Measurements from ENCODE around the gene CAPZA3.
"Not testable (repeated sequence)": the region's sequence is repeated elsewhere in the genome, so short reads cannot be mapped to it uniquely, and the experiment has no call there.

CAPZA3 gene

GRCh38 chr12:18754124-18754707 lies 16.3 kb downstream of the CAPZA3 start:
- DNase-seq (ENCODE audit: low spot score): no peak

- DNase-seq (ENCODE audit: low spot score): no peak
These were observed 17.4 kb downstream of the CAPZA3 start for GRCh38 chr12:18755341-18755740.

DNA sequence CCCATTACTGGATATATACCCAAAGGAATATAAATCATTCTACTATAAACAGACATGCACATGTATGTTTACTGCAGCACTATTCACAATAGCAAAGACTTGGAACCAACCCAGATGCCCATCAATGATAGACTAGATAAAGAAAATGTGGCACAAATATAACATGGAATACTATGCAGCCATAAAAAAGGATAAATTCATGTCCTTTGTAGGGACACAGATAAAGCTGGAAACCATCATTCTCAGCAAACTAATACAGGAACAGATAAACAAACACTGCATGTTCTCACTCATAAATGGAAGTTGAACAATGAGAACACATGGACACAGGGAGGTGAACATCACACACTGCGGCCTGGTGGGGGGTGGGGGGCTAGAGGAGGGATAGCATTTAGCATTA lies 28.6 kb downstream of the CAPZA3 start:
- not testable (repeated sequence) for DNase-seq (ENCODE audit: low spot score)

DNA sequence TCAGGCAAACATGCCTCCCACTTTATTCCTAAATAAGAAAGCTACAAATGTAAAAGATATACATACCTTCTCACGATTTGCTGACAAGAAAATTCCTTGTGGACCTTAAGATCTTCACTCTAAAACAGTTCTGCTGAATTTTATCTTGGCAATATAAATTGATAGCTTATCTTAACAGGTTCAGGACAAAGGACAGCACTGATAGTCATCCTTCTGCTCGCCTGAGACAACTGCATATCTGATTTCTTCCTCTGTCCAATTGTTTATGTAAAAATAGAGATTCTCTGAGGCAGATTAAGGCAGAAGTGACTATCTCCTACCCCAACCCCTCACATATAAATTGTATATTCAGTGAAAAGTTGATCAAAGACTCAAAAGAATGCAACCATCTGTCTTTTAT lies 44.9 kb downstream of the CAPZA3 start:
- DNase-seq (ENCODE audit: low spot score): no peak

DNA sequence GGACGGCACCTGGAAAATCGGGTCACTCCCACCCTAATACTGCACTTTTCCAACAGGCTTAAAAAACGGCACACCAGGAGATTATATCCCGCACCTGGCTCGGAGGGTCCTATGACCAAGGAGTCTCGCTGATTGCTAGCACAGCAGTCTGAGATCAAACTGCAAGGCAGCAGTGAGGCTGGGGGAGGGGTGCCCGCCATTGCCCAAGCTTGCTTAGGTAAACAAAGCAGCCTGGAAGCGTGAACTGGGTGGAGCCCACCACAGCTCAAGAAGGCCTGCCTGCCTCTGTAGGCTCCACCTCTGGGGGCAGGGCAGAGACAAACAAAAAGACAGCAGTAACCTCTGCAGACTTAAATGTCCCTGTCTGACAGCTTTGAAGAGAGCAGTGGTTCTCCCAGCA lies 47.5 kb downstream of the CAPZA3 start:
- not testable (repeated sequence) for DNase-seq (ENCODE audit: low spot score)

Measured in CD4-positive, alpha-beta T cell treated with Interleukin-6 at 100 ng/mL for 8 hours (primary cell).